ENCODE measurements around the gene UBE3B. TPM values are rescaled to one million over a fixed set of nuclear protein-coding genes. Genes with fewer than 3 reads are reported as not detected.

Gene UBE3B
- total RNA-seq, 4 donors from 2014 or later = 42.7 to 49.9 (median 46.3) TPM

- DNase-seq (ENCODE audit: low spot score in 2 of 2) = no peak
- intact Hi-C loops (cut with DNase I; ENCODE audit: low total_unique reads) = no loop called here
- TF ChIP-seq, protein P1, sequence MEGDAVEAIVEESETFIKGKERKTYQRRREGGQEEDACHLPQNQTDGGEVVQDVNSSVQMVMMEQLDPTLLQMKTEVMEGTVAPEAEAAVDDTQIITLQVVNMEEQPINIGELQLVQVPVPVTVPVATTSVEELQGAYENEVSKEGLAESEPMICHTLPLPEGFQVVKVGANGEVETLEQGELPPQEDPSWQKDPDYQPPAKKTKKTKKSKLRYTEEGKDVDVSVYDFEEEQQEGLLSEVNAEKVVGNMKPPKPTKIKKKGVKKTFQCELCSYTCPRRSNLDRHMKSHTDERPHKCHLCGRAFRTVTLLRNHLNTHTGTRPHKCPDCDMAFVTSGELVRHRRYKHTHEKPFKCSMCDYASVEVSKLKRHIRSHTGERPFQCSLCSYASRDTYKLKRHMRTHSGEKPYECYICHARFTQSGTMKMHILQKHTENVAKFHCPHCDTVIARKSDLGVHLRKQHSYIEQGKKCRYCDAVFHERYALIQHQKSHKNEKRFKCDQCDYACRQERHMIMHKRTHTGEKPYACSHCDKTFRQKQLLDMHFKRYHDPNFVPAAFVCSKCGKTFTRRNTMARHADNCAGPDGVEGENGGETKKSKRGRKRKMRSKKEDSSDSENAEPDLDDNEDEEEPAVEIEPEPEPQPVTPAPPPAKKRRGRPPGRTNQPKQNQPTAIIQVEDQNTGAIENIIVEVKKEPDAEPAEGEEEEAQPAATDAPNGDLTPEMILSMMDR (IDR thresholded peaks at IDR 0.05) = no peak
- no peak for TF ChIP-seq POLR2A (IDR thresholded peaks at IDR 0.05)
- 89 to 90% methylated on average over 22 to 23 of the region's 24 CpGs for WGBS, 2 donors
- no peak overlapping the region for H3K4me3 ChIP-seq (ENCODE audit: low read depth, poor library complexity, severe bottlenecking)
Measured at GRCh38 chr12:109532721-109533486, 55.5 kb downstream of the UBE3B start.

GRCh38 chr12:109533487-109533740, 56.0 kb downstream of the UBE3B start:
- 93 to 96% methylated on average over 8 of the region's 8 CpGs for WGBS, 2 donors
- no peak for DNase-seq (ENCODE audit: low spot score in 2 of 2)
- H3K4me3 ChIP-seq (ENCODE audit: low read depth, poor library complexity, severe bottlenecking) = no peak overlapping the region
- TF ChIP-seq POLR2A (IDR thresholded peaks at IDR 0.05) = no peak
- TF ChIP-seq, protein P1 (IDR thresholded peaks at IDR 0.05) = no peak
- intact Hi-C loops (cut with DNase I; ENCODE audit: low total_unique reads) = no loop called here

DNA sequence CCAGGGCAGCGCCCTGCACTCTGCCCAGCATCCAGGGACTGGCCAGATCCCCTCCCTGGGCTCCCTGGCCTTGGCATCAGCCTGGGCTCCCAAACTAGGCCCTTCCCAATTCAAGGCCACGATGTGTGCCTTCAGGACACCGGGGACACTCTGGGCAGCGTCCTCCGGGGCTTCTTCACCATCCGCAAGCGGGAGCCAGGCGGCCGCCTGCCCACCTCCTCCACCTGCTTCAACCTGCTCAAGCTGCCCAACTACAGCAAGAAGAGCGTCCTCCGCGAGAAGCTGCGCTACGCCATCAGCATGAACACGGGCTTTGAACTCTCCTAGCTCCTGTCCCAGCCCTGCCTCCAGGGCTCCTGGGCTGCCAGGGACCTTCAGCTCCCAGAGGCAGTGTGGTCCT, 57.0 kb downstream of the UBE3B start:
- TF ChIP-seq, protein P1 (IDR thresholded peaks at IDR 0.05) = no peak
- TF ChIP-seq POLR2A (IDR thresholded peaks at IDR 0.05) = no peak
- no peak overlapping the region for H3K4me3 ChIP-seq (ENCODE audit: low read depth, poor library complexity, severe bottlenecking)
- DNase-seq (ENCODE audit: low spot score in 2 of 2) = no peak
- WGBS, 2 donors = 92% methylated on average over 15 of the region's 15 CpGs
- intact Hi-C loops (cut with DNase I; ENCODE audit: low total_unique reads) = no loop called here

DNA sequence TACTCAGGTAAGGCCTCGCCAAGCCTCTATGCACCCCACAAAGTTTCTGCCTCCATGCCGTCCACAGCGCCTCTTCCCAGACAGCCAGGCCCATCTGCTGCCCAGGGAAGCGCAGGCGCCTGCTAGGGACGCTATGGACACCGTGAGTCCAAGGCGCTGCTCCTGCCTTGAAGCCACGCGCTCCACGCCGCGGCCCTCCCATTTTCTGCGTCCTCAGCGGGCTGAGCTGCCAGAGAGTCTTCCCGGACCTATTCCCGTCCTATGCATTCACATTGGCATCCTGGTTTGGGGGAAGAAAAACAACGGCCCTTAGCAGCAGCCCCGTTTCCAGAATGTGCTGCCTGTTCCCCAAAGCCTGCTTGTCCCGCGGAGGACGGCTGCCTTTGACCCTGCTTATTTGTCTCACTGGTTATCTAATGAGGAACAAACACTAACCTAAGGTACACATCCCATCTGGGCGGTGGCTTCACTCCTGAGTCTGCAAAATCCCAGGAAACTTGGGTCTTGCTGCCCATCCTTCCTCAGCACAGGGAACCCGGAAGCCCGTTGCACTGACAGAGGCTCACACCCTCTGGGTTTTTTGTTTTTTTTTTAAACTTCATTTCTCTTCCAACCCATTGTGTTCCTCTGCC, 57.9 kb downstream of the UBE3B start:
- no peak overlapping the region for H3K4me3 ChIP-seq (ENCODE audit: low read depth, poor library complexity, severe bottlenecking)
- intact Hi-C loops (cut with DNase I; ENCODE audit: low total_unique reads) = no loop called here
- TF ChIP-seq, protein P1 (IDR thresholded peaks at IDR 0.05) = no peak
- no peak for TF ChIP-seq POLR2A (IDR thresholded peaks at IDR 0.05)
- DNase-seq (ENCODE audit: low spot score in 2 of 2) = no peak
- WGBS, 2 donors = 91 to 93% methylated on average over 25 of the region's 25 CpGs

DNA sequence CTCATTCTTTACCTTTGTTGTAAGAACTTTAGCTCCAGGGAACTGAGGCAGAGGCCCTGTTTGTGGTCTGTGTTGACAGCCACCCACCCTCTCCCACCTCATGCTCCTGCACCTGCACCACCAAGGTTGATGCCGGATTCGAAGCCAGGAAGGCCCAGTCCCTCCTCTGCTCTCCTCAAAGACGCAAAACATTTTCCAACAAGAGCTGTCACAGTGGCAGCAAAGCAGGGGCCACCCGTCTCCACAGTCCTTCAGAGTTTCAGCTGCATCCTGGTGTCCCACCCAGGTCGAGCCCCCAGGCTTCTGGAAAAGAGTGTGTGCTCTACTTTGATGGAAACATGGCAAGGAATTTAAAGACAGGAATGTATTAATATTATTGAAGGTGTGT, 58.4 kb downstream of the UBE3B start:
- H3K4me3 ChIP-seq (ENCODE audit: low read depth, poor library complexity, severe bottlenecking) = no peak overlapping the region
- 81 to 85% methylated on average over 5 of the region's 5 CpGs for WGBS, 2 donors
- TF ChIP-seq, protein P1 (IDR thresholded peaks at IDR 0.05) = no peak
- no peak for TF ChIP-seq POLR2A (IDR thresholded peaks at IDR 0.05)
- DNase-seq (ENCODE audit: low spot score in 2 of 2) = no peak
- intact Hi-C loops (cut with DNase I; ENCODE audit: low total_unique reads) = no loop called here

Measured in lower leg skin (tissue), 4 donors.